Mesenchymal stem cell (in vitro differentiated cells and primary cell): ENCODE data around the gene MYO18B.

ENCODE experiments used
- DNase-seq: peaks from one replicate; pipeline ENCODE4 v3.0.0-alpha.2; 2013
- H2AFZ ChIP-seq: one replicate; pipeline ENCODE4 v1.6.1; 2013; ENCODE audit warnings: low read depth, mild to moderate bottlenecking, control low read depth, inconsistent platforms, low read length, moderate library complexity
- H2AK5ac ChIP-seq: 2 replicates; pipeline ENCODE4 v1.6.1; 2013; ENCODE audit warnings: low read length, moderate library complexity, mild to moderate bottlenecking, inconsistent platforms; ENCODE audit not compliant: severe bottlenecking
- H2BK120ac ChIP-seq: one replicate; pipeline ENCODE4 v1.6.1; 2013; ENCODE audit warnings: low read depth, mild to moderate bottlenecking, inconsistent platforms, low read length, moderate library complexity
- H2BK12ac ChIP-seq, 2 experiments: one replicate each; pipeline ENCODE4 v1.6.1; 2013; ENCODE audit warnings: inconsistent platforms in 2 of 2, low read length in 2 of 2, mild to moderate bottlenecking in 2 of 2, moderate library complexity in 2 of 2, control low read depth in 1 of 2
- H2BK15ac ChIP-seq: one replicate; pipeline ENCODE4 v1.6.1; 2013; ENCODE audit warnings: mild to moderate bottlenecking, low read depth, inconsistent platforms; ENCODE audit not compliant: poor library complexity, severe bottlenecking
- H2BK5ac ChIP-seq: 2 replicates; pipeline ENCODE4 v1.6.1; 2013; ENCODE audit warnings: low read depth, mild to moderate bottlenecking, low read length, control low read depth, inconsistent platforms; ENCODE audit not compliant: poor library complexity, severe bottlenecking
- H3K14ac ChIP-seq, 2 experiments: one replicate each; pipeline ENCODE4 v1.6.1; 2013; ENCODE audit warnings: inconsistent platforms in 2 of 2, low read length in 2 of 2, control low read depth in 1 of 2, mild to moderate bottlenecking in 1 of 2, moderate library complexity in 1 of 2
- H3K18ac ChIP-seq, 2 experiments: one replicate each; pipeline ENCODE4 v1.6.1; 2013; ENCODE audit warnings: inconsistent platforms in 2 of 2, low read length in 2 of 2, control low read depth in 1 of 2, low read depth in 1 of 2, mild to moderate bottlenecking in 1 of 2
- H3K23ac ChIP-seq, 2 experiments: one replicate each; pipeline ENCODE4 v1.6.1; 2013; ENCODE audit warnings: inconsistent platforms in 2 of 2, low read length in 2 of 2, mild to moderate bottlenecking in 2 of 2, moderate library complexity in 2 of 2, control low read depth in 1 of 2
- H3K27ac ChIP-seq: 2 replicates; pipeline ENCODE4 v1.5.1; 2013; ENCODE audit warnings: mild to moderate bottlenecking, moderate library complexity, low read length, control low read depth, inconsistent platforms; ENCODE audit not compliant: poor library complexity, severe bottlenecking
- H3K27me3 ChIP-seq, 2 experiments: 2 replicates each; pipeline versions ENCODE4 v1.6.1 to v1.7.0; 2013; ENCODE audit warnings: low read length in 2 of 2, mild to moderate bottlenecking in 2 of 2, moderate library complexity in 2 of 2, control low read depth in 1 of 2, inconsistent platforms in 1 of 2; ENCODE audit not compliant: control insufficient read depth in 1 of 2, insufficient read depth in 1 of 2
- H3K36me3 ChIP-seq, 2 experiments: 2 replicates each; pipeline versions ENCODE4 v1.6.1 to v1.7.0; 2013; ENCODE audit warnings: low read length in 2 of 2, control low read depth in 1 of 2, inconsistent platforms in 1 of 2, low read depth in 1 of 2, mild to moderate bottlenecking in 1 of 2; ENCODE audit not compliant: insufficient read depth in 2 of 2, control insufficient read depth in 1 of 2
- H3K4ac ChIP-seq, 2 experiments: one replicate each; pipeline ENCODE4 v1.6.1; 2013; ENCODE audit warnings: inconsistent platforms in 2 of 2, low read length in 2 of 2, mild to moderate bottlenecking in 2 of 2, moderate library complexity in 2 of 2, control low read depth in 1 of 2, low read depth in 1 of 2
- H3K4me1 ChIP-seq: 2 replicates; pipeline ENCODE4 v1.6.1; 2013; ENCODE audit warnings: low read depth, low read length, control low read depth; ENCODE audit not compliant: control insufficient read depth, insufficient read depth
- H3K4me2 ChIP-seq: 2 replicates; pipeline ENCODE4 v1.6.1; 2013; ENCODE audit warnings: low read length, mild to moderate bottlenecking, inconsistent platforms; ENCODE audit not compliant: poor library complexity, severe bottlenecking
- H3K4me3 ChIP-seq, 2 experiments: 2 replicates each; pipeline versions ENCODE4 v1.5.1 to v1.7.0; 2013; ENCODE audit warnings: low read length in 2 of 2, mild to moderate bottlenecking in 2 of 2, control low read depth in 1 of 2, low read depth in 1 of 2; ENCODE audit not compliant: insufficient read depth in 1 of 2
- H3K79me1 ChIP-seq: replicated peaks from 2 replicates; pipeline ENCODE4 v1.6.1; 2013; ENCODE audit warnings: mild to moderate bottlenecking, control low read depth, low read length, inconsistent platforms; ENCODE audit not compliant: poor library complexity, severe bottlenecking
- H3K9ac ChIP-seq: 2 replicates; pipeline ENCODE4 v1.7.0; 2013; ENCODE audit warnings: mild to moderate bottlenecking, low read length, moderate library complexity
- H3K9me3 ChIP-seq: 2 replicates; pipeline ENCODE4 v1.7.0; 2013; ENCODE audit warnings: mild to moderate bottlenecking, low read length; ENCODE audit not compliant: control insufficient read depth
- H4K8ac ChIP-seq: one replicate; pipeline ENCODE4 v1.6.1; 2013; ENCODE audit warnings: inconsistent platforms, mild to moderate bottlenecking, low read length, moderate library complexity
- H4K91ac ChIP-seq: one replicate; pipeline ENCODE4 v1.6.1; 2013; ENCODE audit warnings: mild to moderate bottlenecking, low read length, inconsistent platforms
- WGBS: methylation state at CpG from one replicate; pipeline ENCODE4 v1.1.7; 2013; ENCODE audit warnings: mixed read lengths; 5-methylcytosine and 5-hydroxymethylcytosine counted together

Gene MYO18B

GRCh38 chr22:25797498-25798290 is 55.7 kb downstream of the MYO18B start:
- no peak overlapping the region for H2BK15ac ChIP-seq
- H3K4me1 ChIP-seq = no peaks in the 10 kb centered on the region
- no peak overlapping the region for H2AFZ ChIP-seq
- no peaks in the 10 kb centered on the region for H3K79me1 ChIP-seq
- H2BK120ac ChIP-seq = no peak overlapping the region
- H3K18ac ChIP-seq = no peak overlapping the region
- no peak overlapping the region for H4K8ac ChIP-seq
- peaks cover 0 to 28% of the 10 kb centered on the region in 2 experiments for H3K27me3 ChIP-seq
- no peak overlapping the region for H3K4me3 ChIP-seq
- no peak overlapping the region for H4K91ac ChIP-seq
- no peak overlapping the region for H3K23ac ChIP-seq
- no peak overlapping the region for H3K4me2 ChIP-seq
- 62% methylated on average over 22 of the region's 22 CpGs for WGBS
- no peak overlapping the region for H3K4ac ChIP-seq
- no peak overlapping the region for H2BK5ac ChIP-seq
- no peak overlapping the region for H3K14ac ChIP-seq
- no peaks in the 10 kb centered on the region for H3K9me3 ChIP-seq
- no peak overlapping the region for H3K9ac ChIP-seq
- DNase-seq = no peak
- no peak overlapping the region for H2BK12ac ChIP-seq
- no peak overlapping the region for H3K27ac ChIP-seq
- no peaks in the 10 kb centered on the region for H3K36me3 ChIP-seq
- H2AK5ac ChIP-seq = no peak overlapping the region

DNA sequence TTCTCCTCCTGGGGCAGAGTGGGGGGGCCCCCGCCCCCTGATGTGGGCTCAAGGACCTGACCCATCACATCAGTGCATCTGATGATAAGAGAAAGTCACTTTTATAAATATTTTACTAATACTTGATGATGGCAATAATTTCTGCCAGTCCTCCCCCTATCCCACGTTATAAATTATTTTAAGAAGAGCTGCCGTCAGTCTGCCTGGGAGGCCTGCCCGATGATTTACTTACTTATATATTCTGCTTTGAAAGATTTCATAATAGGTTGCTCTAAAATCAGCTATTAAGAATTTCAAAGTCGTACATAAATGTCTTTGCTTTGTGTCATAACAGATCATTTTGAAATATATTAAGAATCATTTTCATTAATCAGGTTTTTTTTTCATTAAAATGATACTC is 58.8 kb downstream of the MYO18B start:
- Histone ChIP-seq H3K4me1 (no peaks in the 10 kb centered on the region), H3K4me3 (no peak overlapping the region), H3K18ac (no peak overlapping the region), H4K91ac (no peak overlapping the region), H3K79me1 (no peaks in the 10 kb centered on the region), H2BK12ac (no peak overlapping the region), H2BK120ac (no peak overlapping the region), H3K4me2 (no peak overlapping the region), H3K4ac (no peak overlapping the region), H4K8ac (no peak overlapping the region), H2BK15ac (no peak overlapping the region), H3K9ac (no peak overlapping the region), H2BK5ac (no peak overlapping the region), H3K9me3 (no peaks in the 10 kb centered on the region), H2AK5ac (no peak overlapping the region), H3K23ac (no peak overlapping the region), H3K27me3 (peaks cover 0 to 27% of the 10 kb centered on the region in 2 experiments), H3K36me3 (no peaks in the 10 kb centered on the region), H3K14ac (no peak overlapping the region), H2AFZ (no peak overlapping the region), H3K27ac (no peak overlapping the region)
- no CpG with 5 or more reads among the region's 5 CpGs for WGBS
- no peak for DNase-seq

GRCh38 chr22:25802018-25802417 is 60.0 kb downstream of the MYO18B start:
- Histone ChIP-seq H4K91ac (no peak overlapping the region), H3K18ac (no peak overlapping the region), H2AFZ (no peak overlapping the region), H2AK5ac (no peak overlapping the region), H3K27me3 (peaks cover 0 to 26% of the 10 kb centered on the region in 2 experiments), H4K8ac (no peak overlapping the region), H3K14ac (no peak overlapping the region), H2BK120ac (no peak overlapping the region), H3K4me2 (no peak overlapping the region), H3K4ac (no peak overlapping the region), H2BK15ac (no peak overlapping the region), H3K79me1 (no peaks in the 10 kb centered on the region), H2BK12ac (no peak overlapping the region), H3K36me3 (no peaks in the 10 kb centered on the region), H3K9me3 (no peaks in the 10 kb centered on the region), H3K4me1 (no peaks in the 10 kb centered on the region), H3K23ac (no peak overlapping the region), H3K9ac (no peak overlapping the region), H3K27ac (no peak overlapping the region), H3K4me3 (no peak overlapping the region), H2BK5ac (no peak overlapping the region)
- no peak for DNase-seq
- WGBS = 75% methylated on average over 2 of the region's 2 CpGs

DNA sequence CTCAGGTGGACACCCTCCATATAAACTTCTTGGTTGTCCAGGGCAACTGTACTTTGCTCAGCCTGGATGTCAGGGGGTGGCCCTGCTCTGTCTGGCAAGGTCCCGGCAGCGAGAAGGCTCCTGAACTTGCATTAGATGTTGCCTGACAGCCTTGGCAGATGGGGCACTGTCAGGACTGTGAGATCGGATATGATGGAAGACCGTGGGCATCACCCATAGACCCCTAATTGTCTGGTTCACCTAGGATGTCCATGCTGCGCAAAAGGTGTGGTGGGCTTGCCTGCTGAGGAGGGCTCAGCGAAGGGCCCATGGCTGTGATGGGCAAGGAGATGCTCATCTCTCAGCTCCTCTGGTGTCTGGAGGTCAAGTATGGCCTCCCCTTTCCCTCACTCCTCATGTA is 62.7 kb downstream of the MYO18B start:
- Histone ChIP-seq H3K4me2 (no peak overlapping the region), H4K8ac (no peak overlapping the region)

More for the DNA sequence above, 62.7 kb downstream of the MYO18B start:
- 85% methylated on average over 6 of the region's 6 CpGs for WGBS
- no peak overlapping the region for H2AK5ac ChIP-seq
- no peak overlapping the region for H3K27ac ChIP-seq
- no peak overlapping the region for H3K18ac ChIP-seq
- no peak overlapping the region for H3K14ac ChIP-seq
- H2BK12ac ChIP-seq = no peak overlapping the region
- H3K4me1 ChIP-seq = no peaks in the 10 kb centered on the region
- peaks cover 0 to 10% of the 10 kb centered on the region in 2 experiments for H3K27me3 ChIP-seq
- H3K36me3 ChIP-seq = no peaks in the 10 kb centered on the region
- H3K4me3 ChIP-seq = no peak overlapping the region
- no peak overlapping the region for H4K91ac ChIP-seq
- H2BK5ac ChIP-seq = no peak overlapping the region
- H3K9ac ChIP-seq = no peak overlapping the region
- H3K9me3 ChIP-seq = peaks cover 7% of the 10 kb centered on the region
- no peaks in the 10 kb centered on the region for H3K79me1 ChIP-seq
- no peak overlapping the region for H2AFZ ChIP-seq
- no peak overlapping the region for H2BK15ac ChIP-seq
- H2BK120ac ChIP-seq = no peak overlapping the region
- no peak overlapping the region for H3K4ac ChIP-seq
- no peak overlapping the region for H3K23ac ChIP-seq
- no peak for DNase-seq
